Smooth muscle cell (in vitro differentiated cells): ENCODE measurements around the gene IREB2. TPM values are rescaled to one million over a fixed set of nuclear protein-coding genes. Genes with fewer than 3 reads are reported as not detected.
A peak's percentile ranks its signal among the peaks of the same experiment; 100 is the strongest.

Experiments
- DNase-seq: peaks from one replicate; lab custom pipeline; 2025; ENCODE audit not compliant: unreplicated experiment; lab: John Stamatoyannopoulos, UW
- H2AFZ ChIP-seq: fragments of 200-600 bp; sonication (generic); 2 replicates; pipeline ENCODE4 v1.6.0; 2016; ENCODE audit warnings: antibody characterized with exemption, low read depth, mild to moderate bottlenecking
- H3F3A ChIP-seq: fragments of 200-600 bp; sonication (generic); 2 replicates; pipeline ENCODE4 v1.6.0; 2017; ENCODE audit warnings: antibody characterized with exemption, low read depth
- H3K27ac ChIP-seq: fragments of 200-600 bp; sonication (generic); 2 replicates; pipeline ENCODE4 v1.5.1; 2016; ENCODE audit warnings: low read depth, mild to moderate bottlenecking
- H3K27me3 ChIP-seq: fragments of 200-600 bp; sonication (generic); 2 replicates; pipeline ENCODE4 v1.6.1; 2016; ENCODE audit warnings: low read depth, mild to moderate bottlenecking
- H3K36me3 ChIP-seq: fragments of 200-600 bp; sonication (generic); 2 replicates; pipeline ENCODE4 v1.5.1; 2016; ENCODE audit warnings: low read depth
- H3K4me1 ChIP-seq: fragments of 200-600 bp; sonication (generic); 2 replicates; pipeline ENCODE4 v1.5.1; 2016; ENCODE audit warnings: low read depth
- H3K4me2 ChIP-seq: fragments of 200-600 bp; sonication (generic); 2 replicates; pipeline ENCODE4 v1.6.0; 2016; ENCODE audit warnings: mild to moderate bottlenecking
- H3K4me3 ChIP-seq: fragments of 200-600 bp; sonication (generic); 2 replicates; pipeline ENCODE4 v1.5.1; 2016; ENCODE audit warnings: mild to moderate bottlenecking
- H3K79me2 ChIP-seq: fragments of 200-600 bp; sonication (generic); 2 replicates; pipeline ENCODE4 v1.6.0; 2016; ENCODE audit warnings: low read depth, mild to moderate bottlenecking
- H3K9ac ChIP-seq: fragments of 200-600 bp; sonication (generic); 2 replicates; pipeline ENCODE4 v1.6.0; 2016; ENCODE audit warnings: low read depth
- H3K9me3 ChIP-seq: fragments of 200-600 bp; sonication (generic); replicated peaks from 2 replicates; pipeline ENCODE4 v1.5.1; 2016; ENCODE audit warnings: low read depth
- H4K20me1 ChIP-seq: fragments of 200-600 bp; sonication (generic); 2 replicates; pipeline ENCODE4 v1.6.0; 2016; ENCODE audit warnings: low read depth
- CTCF ChIP-seq: fragments of 200-600 bp; sonication (generic); IDR thresholded peaks from 2 replicates; pipeline ENCODE4 v1.5.1; 2017; ENCODE audit warnings: borderline replicate concordance, mild to moderate bottlenecking, antibody characterized with exemption; ENCODE audit not compliant: insufficient read depth, poor library complexity, severe bottlenecking
- WGBS: methylation state at CpG from one replicate; pipeline ENCODE4 v1.1.7; 2016; ENCODE audit warnings: low lambda C conversion rate; 5-methylcytosine and 5-hydroxymethylcytosine counted together
- polyA plus RNA-seq: library from polyadenylated mRNA; unstranded; fragments of >200 nt; fragmentation: Nextera tagmentation; extraction: Ambion mirVana; gene quantifications from 2 replicates; pipeline ENCODE4 v1.2.1, GENCODE V29; 2016
- total RNA-seq: library from RNA; depleted of rRNA; stranded (reverse); fragments of >200 nt; gene quantifications from 2 replicates; pipeline ENCODE4 v1.2.3, GENCODE V29; 2014

The IREB2 gene
- total and polyA plus RNA-seq, 2 experiments from 2014 or later, result 14.1 to 34.3 TPM

GRCh38 chr15:78452485-78452884 is 14.5 kb downstream of the IREB2 start:
- Histone ChIP-seq H3K27me3 (no peaks in the 10 kb centered on the region), H4K20me1 (peaks cover 100% of the 10 kb centered on the region), H3K4me3 (no peak overlapping the region), H3K79me2 (peaks cover 100% of the 10 kb centered on the region), H3K27ac (no peak overlapping the region), H3K36me3 (no peaks in the 10 kb centered on the region), H3K9me3 (no peaks in the 10 kb centered on the region), H2AFZ (no peak overlapping the region), H3K4me1 (peaks cover 3% of the 10 kb centered on the region), H3F3A (no peaks in the 10 kb centered on the region), H3K4me2 (no peak overlapping the region), H3K9ac (no peak overlapping the region)
- 96% methylated on average over 3 of the region's 3 CpGs for WGBS
- no peak for DNase-seq
- TF ChIP-seq CTCF, result no peak

GRCh38 chr15:78453447-78453846 is 15.4 kb downstream of the IREB2 start:
- no peak overlapping the region for H2AFZ ChIP-seq
- no peak for TF ChIP-seq CTCF
- DNase-seq, result no peak
- no peaks in the 10 kb centered on the region for H3K9me3 ChIP-seq
- H4K20me1 ChIP-seq, result peaks cover 100% of the 10 kb centered on the region
- 68% methylated on average over 2 of the region's 2 CpGs for WGBS
- no peak overlapping the region for H3K27ac ChIP-seq
- H3K36me3 ChIP-seq, result no peaks in the 10 kb centered on the region
- no peak overlapping the region for H3K9ac ChIP-seq
- H3K4me2 ChIP-seq, result no peak overlapping the region
- no peaks in the 10 kb centered on the region for H3K27me3 ChIP-seq
- no peak overlapping the region for H3K4me3 ChIP-seq
- H3K4me1 ChIP-seq, result peaks cover under 1% of the 10 kb centered on the region
- H3F3A ChIP-seq, result no peaks in the 10 kb centered on the region
- peaks cover 100% of the 10 kb centered on the region for H3K79me2 ChIP-seq

GRCh38 chr15:78454992-78455391 is 17.0 kb downstream of the IREB2 start:
- no peaks in the 10 kb centered on the region for H3K36me3 ChIP-seq
- H3K4me3 ChIP-seq, result no peak overlapping the region
- no peaks in the 10 kb centered on the region for H3K27me3 ChIP-seq
- no peaks in the 10 kb centered on the region for H3K9me3 ChIP-seq
- H3K9ac ChIP-seq, result no peak overlapping the region
- H3K27ac ChIP-seq, result no peak overlapping the region
- peaks cover 100% of the 10 kb centered on the region for H3K79me2 ChIP-seq
- no peak overlapping the region for H3K4me2 ChIP-seq
- no peak overlapping the region for H2AFZ ChIP-seq
- DNase-seq, result no peak
- H3F3A ChIP-seq, result no peaks in the 10 kb centered on the region
- no peaks in the 10 kb centered on the region for H3K4me1 ChIP-seq
- no peak for TF ChIP-seq CTCF
- 98% methylated on average over 5 of the region's 5 CpGs for WGBS
- peaks cover 100% of the 10 kb centered on the region for H4K20me1 ChIP-seq

- peaks cover 100% of the 10 kb centered on the region for H3K79me2 ChIP-seq
- DNase-seq, result no peak
- no peaks in the 10 kb centered on the region for H3F3A ChIP-seq
- H2AFZ ChIP-seq, result no peak overlapping the region
- WGBS, result 52% methylated on average over 3 of the region's 3 CpGs
- H3K4me2 ChIP-seq, result no peak overlapping the region
- peaks cover 100% of the 10 kb centered on the region for H4K20me1 ChIP-seq
- no peaks in the 10 kb centered on the region for H3K9me3 ChIP-seq
- H3K27ac ChIP-seq, result peak overlapping the region; percentile 10
- H3K4me1 ChIP-seq, result no peaks in the 10 kb centered on the region
- no peaks in the 10 kb centered on the region for H3K36me3 ChIP-seq
- TF ChIP-seq CTCF, result no peak
- H3K9ac ChIP-seq, result no peak overlapping the region
- no peaks in the 10 kb centered on the region for H3K27me3 ChIP-seq
- H3K4me3 ChIP-seq, result no peak overlapping the region
Observed at GRCh38 chr15:78455749-78456148, 17.7 kb downstream of the IREB2 start.
